IPS DF 4.7 (cell line): Measurements from ENCODE around the gene MAMDC4.

Source experiments
- DNase-seq: peaks from one replicate; pipeline ENCODE4 v3.0.0-alpha.2; 2013; ENCODE audit warnings: low spot score; ENCODE audit errors: extremely low read depth

MAMDC4 gene

GRCh38 chr9:136849038-136849959, 2.8 kb upstream of the MAMDC4 start, which contains the start of gene PHPT1:
TSS of gene PHPT1 (plus strand) at chr9:136849409. CDS start at chr9:136849431, 22 bp downstream.
- peak; percentile 99 for DNase-seq

- DNase-seq = no peak
Measured at GRCh38 chr9:136849960-136850865, 1.9 kb upstream of the MAMDC4 start.

GRCh38 chr9:136850866-136851775, 1.0 kb upstream of the MAMDC4 start:
- DNase-seq = no peak

- no peak for DNase-seq
Measured at GRCh38 chr9:136852664-136853595, 784 bp downstream of the MAMDC4 start.

GRCh38 chr9:136853596-136854112, 1.5 kb downstream of the MAMDC4 start:
- no peak for DNase-seq

GRCh38 chr9:136854113-136854841, 2.1 kb downstream of the MAMDC4 start:
- DNase-seq = no peak

GRCh38 chr9:136854842-136855460, 2.8 kb downstream of the MAMDC4 start:
- no peak for DNase-seq

- no peak for DNase-seq
Measured at GRCh38 chr9:136855461-136856078, 3.4 kb downstream of the MAMDC4 start.

- DNase-seq = no peak
Measured at GRCh38 chr9:136856079-136856476, 3.9 kb downstream of the MAMDC4 start.

- no peak for DNase-seq
Measured at GRCh38 chr9:136856541-136857141, 4.5 kb downstream of the MAMDC4 start.

GRCh38 chr9:136857166-136857565, 5.0 kb downstream of the MAMDC4 start:
- DNase-seq = no peak

- DNase-seq = no peak
Measured at GRCh38 chr9:136857581-136858412, 5.7 kb downstream of the MAMDC4 start.

- DNase-seq = no peak
Measured at GRCh38 chr9:136858452-136858843, 6.3 kb downstream of the MAMDC4 start.

- no peak for DNase-seq
Measured at GRCh38 chr9:136858844-136859757, 7.0 kb downstream of the MAMDC4 start.

- no peak for DNase-seq
Measured at GRCh38 chr9:136860529-136860928, 8.4 kb downstream of the MAMDC4 start.
